GM12878 (cell line): Measurements from ENCODE around the gene CCDC14. TPM values are rescaled to one million over a fixed set of nuclear protein-coding genes. Genes with fewer than 3 reads are reported as not detected.

ENCODE experiments used
- CBFB ChIP-seq: IDR thresholded peaks from 2 replicates; pipeline ENCODE4 v1.6.1; 2016; ENCODE audit warnings: antibody characterized with exemption, low read depth
- CUX1 ChIP-seq: IDR thresholded peaks from 2 replicates; pipeline ENCODE4 v1.6.1; 2012; ENCODE audit warnings: improper control_type of control experiment, low read depth, low read length; ENCODE audit not compliant: insufficient replicate concordance
- IRF5 ChIP-seq: fragments of 450-650 bp; IDR thresholded peaks from 2 replicates; pipeline ENCODE4 v1.6.1; 2017; ENCODE audit warnings: borderline replicate concordance
- KDM1A ChIP-seq: fragments of 200-600 bp; sonication (generic); IDR thresholded peaks from 2 replicates; pipeline ENCODE4 v1.6.1; 2016; ENCODE audit warnings: borderline replicate concordance
- LARP7 ChIP-seq: fragments of 450-650 bp; IDR thresholded peaks from 2 replicates; pipeline ENCODE4 v1.6.1; 2017; ENCODE audit warnings: mild to moderate bottlenecking
- PBX3 ChIP-seq: IDR thresholded peaks from 2 replicates; pipeline ENCODE4 v1.6.1; 2011; ENCODE audit warnings: mild to moderate bottlenecking, low read depth, low read length, moderate library complexity; ENCODE audit not compliant: insufficient replicate concordance
- STAT1 ChIP-seq: fragments of 450-650 bp; conservative IDR thresholded peaks from 2 replicates; pipeline ENCODE4 v1.6.1; 2014; ENCODE audit warnings: antibody characterized with exemption, mild to moderate bottlenecking
- TBL1XR1 ChIP-seq: IDR thresholded peaks from 2 replicates; pipeline ENCODE4 v1.6.1; 2012; ENCODE audit warnings: low read depth, low read length, improper control_type of control experiment
- TCF3 ChIP-seq: IDR thresholded peaks from 2 replicates; pipeline ENCODE4 v1.6.1; 2012; ENCODE audit warnings: low read depth, mild to moderate bottlenecking, low read length, borderline replicate concordance; ENCODE audit not compliant: insufficient read depth
- polyA plus RNA-seq, 11 experiments: library from polyadenylated mRNA; depleted of rRNA in 4 of 11; unstranded in 6 of 11; stranded (reverse) in 5 of 11; fragments of >200 nt; fragmentation: Nextera tagmentation in 4 of 11; fragmentation: Illumina TruSeq in 1 of 11; extraction: Ambion mirVana in 4 of 11; extraction: Trizol in 1 of 11; gene quantifications; 1 replicate in 1 of 11; 2 replicates in 10 of 11; pipeline versions ENCODE4 v1.2.1 to v1.2.3, GENCODE V29; 2011 to 2016; ENCODE audit warnings: inconsistent platforms in 2 of 11, missing spikeins in 2 of 11, low read depth in 1 of 11
- total RNA-seq, 4 experiments: library from RNA; depleted of rRNA in 3 of 4; stranded (reverse); fragments of >200 nt in 3 of 4; fragmentation: Illumina TruSeq in 1 of 4; extraction: Trizol in 1 of 4; gene quantifications; 2 replicates each; pipeline versions ENCODE4 v1.2.1 to v1.2.3, GENCODE V29; 2013 to 2021
- TF ChIP-seq, protein P1 (sequence below): fragments of 150-350 bp; IDR thresholded peaks from 2 replicates; pipeline ENCODE4 v1.6.1; 2016; ENCODE audit warnings: low read depth, low read length

CCDC14 gene
- total and polyA plus RNA-seq, 10 of the 15 experiments (the other 5 are each of a cell fraction or from before 2014, with no cell fraction given) = 15.9 to 104 (median 43.0) TPM

DNA sequence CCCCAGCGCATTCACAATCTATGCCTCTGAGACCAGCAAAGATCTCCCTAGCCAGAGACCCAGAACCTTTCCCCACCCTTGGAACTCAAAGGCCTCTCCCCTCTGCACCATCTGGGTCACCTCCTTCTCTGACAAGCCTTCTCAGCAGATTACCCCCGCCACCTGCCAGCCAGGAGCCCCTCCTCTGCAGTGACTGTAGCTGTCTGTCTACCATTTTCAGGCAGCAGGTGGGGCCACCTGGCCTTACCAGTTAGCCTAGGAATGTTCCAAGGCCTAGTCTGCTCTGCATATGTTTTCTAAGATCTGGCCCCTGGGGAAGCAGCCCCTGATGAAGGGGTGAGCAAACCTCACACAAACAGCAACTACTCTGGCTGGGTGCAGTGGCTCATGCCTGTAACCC is 79.3 kb downstream of the CCDC14 start (continued):
- no peak for TF ChIP-seq CUX1
- TF ChIP-seq CBFB = no peak
- no peak for TF ChIP-seq LARP7
- TF ChIP-seq, protein P1, sequence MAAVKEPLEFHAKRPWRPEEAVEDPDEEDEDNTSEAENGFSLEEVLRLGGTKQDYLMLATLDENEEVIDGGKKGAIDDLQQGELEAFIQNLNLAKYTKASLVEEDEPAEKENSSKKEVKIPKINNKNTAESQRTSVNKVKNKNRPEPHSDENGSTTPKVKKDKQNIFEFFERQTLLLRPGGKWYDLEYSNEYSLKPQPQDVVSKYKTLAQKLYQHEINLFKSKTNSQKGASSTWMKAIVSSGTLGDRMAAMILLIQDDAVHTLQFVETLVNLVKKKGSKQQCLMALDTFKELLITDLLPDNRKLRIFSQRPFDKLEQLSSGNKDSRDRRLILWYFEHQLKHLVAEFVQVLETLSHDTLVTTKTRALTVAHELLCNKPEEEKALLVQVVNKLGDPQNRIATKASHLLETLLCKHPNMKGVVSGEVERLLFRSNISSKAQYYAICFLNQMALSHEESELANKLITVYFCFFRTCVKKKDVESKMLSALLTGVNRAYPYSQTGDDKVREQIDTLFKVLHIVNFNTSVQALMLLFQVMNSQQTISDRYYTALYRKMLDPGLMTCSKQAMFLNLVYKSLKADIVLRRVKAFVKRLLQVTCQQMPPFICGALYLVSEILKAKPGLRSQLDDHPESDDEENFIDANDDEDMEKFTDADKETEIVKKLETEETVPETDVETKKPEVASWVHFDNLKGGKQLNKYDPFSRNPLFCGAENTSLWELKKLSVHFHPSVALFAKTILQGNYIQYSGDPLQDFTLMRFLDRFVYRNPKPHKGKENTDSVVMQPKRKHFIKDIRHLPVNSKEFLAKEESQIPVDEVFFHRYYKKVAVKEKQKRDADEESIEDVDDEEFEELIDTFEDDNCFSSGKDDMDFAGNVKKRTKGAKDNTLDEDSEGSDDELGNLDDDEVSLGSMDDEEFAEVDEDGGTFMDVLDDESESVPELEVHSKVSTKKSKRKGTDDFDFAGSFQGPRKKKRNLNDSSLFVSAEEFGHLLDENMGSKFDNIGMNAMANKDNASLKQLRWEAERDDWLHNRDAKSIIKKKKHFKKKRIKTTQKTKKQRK = no peak
- no peak for TF ChIP-seq TBL1XR1
- no peak for TF ChIP-seq TCF3
- no peak for TF ChIP-seq STAT1
- TF ChIP-seq IRF5 = no peak
- TF ChIP-seq KDM1A = no peak
- no peak for TF ChIP-seq PBX3
- TF ChIP-seq, all 136 proteins: peak for 0
